Left ventricle myocardium inferior (tissue), 1 donor: ENCODE data around the gene CCT7. TPM values are rescaled to one million over a fixed set of nuclear protein-coding genes. Genes with fewer than 3 reads are reported as not detected.
"Not testable (repeated sequence)": the region's sequence is repeated elsewhere in the genome, so short reads cannot be mapped to it uniquely, and the experiment has no call there.

Experiments
- DNase-seq: peaks from one replicate; pipeline ENCODE4 v3.0.0-alpha.2; 2020
- H3K27ac ChIP-seq: fragments of 200-600 bp; replicated peaks from 2 replicates; pipeline ENCODE4 v1.8.0; 2021
- H3K27me3 ChIP-seq: fragments of 200-600 bp; 2 replicates; pipeline ENCODE4 v1.8.0; 2021; ENCODE audit warnings: low read depth
- H3K36me3 ChIP-seq: fragments of 200-600 bp; 2 replicates; pipeline ENCODE4 v1.8.0; 2021
- H3K4me1 ChIP-seq: fragments of 200-600 bp; 2 replicates; pipeline ENCODE4 v1.8.0; 2021
- H3K4me3 ChIP-seq: fragments of 200-600 bp; 2 replicates; pipeline ENCODE4 v1.8.0; 2021; ENCODE audit warnings: mild to moderate bottlenecking, moderate library complexity
- H3K9me3 ChIP-seq: fragments of 200-600 bp; replicated peaks from 2 replicates; pipeline ENCODE4 v1.8.0; 2021
- intact Hi-C: fragments of 100-400 bp; cut with micrococcal nuclease; formaldehyde crosslinking; loops from one replicate; pipeline ENCODE4 v1.11.0; 2022
- total RNA-seq: library from RNA; stranded (reverse); fragmentation: NEBNext Ultra II Directional; extraction: Animal tissue kit (Norgen Biotek cat#: 25700); gene quantifications from one replicate; pipeline ENCODE4 v1.2.1, GENCODE V29; 2021
- TF ChIP-seq, protein P1 (sequence below): fragments of 200-600 bp; IDR thresholded peaks from 2 replicates; pipeline ENCODE4 v1.8.0; 2021; ENCODE audit warnings: antibody characterized with exemption, mild to moderate bottlenecking, borderline replicate concordance
- donor health status: DM: no; HTN: yes; CAD: no; lungs with severe emphysema.

Gene CCT7
- total RNA-seq, 1 donor from 2014 or later = 197 TPM

DNA sequence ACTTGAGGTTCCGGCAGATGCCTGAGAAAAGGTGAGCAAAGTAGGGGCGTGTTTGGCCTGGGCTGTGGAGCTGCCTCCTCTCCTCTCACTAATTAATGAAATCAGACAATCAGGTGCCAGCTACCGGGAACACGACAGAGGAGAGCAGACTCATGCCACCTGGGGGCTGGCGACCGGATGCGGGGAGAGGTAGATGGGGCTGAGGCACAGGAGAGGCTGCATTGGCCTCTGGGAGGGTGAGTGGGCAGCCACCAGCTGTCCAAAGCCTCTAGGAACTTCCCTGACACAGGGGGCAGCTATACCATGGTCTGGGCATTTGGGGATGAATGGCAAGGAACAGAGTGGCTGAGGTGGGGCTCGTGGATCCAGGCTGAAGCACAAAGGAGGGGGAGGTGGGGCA lies 25.2 kb downstream of the CCT7 start:
- Histone ChIP-seq H3K4me3 (no peak overlapping the region), H3K9me3 (no peaks in the 10 kb centered on the region), H3K36me3 (peaks cover 8% of the 10 kb centered on the region), H3K27me3 (peaks cover 9% of the 10 kb centered on the region), H3K4me1 (no peaks in the 10 kb centered on the region), H3K27ac (no peak overlapping the region)
- intact Hi-C loops = no loop called here
- no peak for DNase-seq
- TF ChIP-seq, protein P1, sequence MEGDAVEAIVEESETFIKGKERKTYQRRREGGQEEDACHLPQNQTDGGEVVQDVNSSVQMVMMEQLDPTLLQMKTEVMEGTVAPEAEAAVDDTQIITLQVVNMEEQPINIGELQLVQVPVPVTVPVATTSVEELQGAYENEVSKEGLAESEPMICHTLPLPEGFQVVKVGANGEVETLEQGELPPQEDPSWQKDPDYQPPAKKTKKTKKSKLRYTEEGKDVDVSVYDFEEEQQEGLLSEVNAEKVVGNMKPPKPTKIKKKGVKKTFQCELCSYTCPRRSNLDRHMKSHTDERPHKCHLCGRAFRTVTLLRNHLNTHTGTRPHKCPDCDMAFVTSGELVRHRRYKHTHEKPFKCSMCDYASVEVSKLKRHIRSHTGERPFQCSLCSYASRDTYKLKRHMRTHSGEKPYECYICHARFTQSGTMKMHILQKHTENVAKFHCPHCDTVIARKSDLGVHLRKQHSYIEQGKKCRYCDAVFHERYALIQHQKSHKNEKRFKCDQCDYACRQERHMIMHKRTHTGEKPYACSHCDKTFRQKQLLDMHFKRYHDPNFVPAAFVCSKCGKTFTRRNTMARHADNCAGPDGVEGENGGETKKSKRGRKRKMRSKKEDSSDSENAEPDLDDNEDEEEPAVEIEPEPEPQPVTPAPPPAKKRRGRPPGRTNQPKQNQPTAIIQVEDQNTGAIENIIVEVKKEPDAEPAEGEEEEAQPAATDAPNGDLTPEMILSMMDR = no peak

DNA sequence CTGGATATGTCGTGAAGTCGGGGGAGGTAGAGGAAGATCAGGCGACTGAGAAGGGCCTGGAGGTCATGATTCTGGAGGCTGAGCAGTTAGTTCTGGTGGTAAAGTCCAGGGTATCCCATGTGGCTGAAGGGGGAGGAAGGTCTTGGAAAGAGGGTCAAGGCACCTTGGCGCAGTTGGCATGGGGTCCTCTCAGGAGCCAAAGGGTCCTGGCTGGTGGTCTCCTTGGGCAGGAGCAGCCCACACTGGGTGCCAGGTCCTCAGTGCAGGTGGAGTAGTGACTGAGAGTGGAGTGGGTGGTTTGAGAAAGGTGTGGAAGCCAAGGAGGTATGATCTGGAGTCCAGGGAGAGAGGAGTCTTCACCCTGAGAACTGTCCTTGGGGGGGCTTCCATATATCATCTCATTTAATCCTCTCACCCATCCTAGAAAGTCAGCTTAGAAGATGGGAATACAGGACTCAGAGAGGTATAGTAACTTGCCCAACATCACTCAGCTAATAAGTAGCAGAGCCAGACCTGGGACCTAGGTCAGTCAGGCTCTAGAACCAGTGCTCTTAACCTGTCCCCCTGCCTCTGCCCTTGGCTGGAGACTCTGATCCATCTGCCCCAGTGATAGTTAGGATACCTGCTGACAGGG lies 25.7 kb downstream of the CCT7 start:
- Histone ChIP-seq H3K4me3 (no peak overlapping the region), H3K36me3 (peaks cover 3% of the 10 kb centered on the region), H3K4me1 (no peaks in the 10 kb centered on the region), H3K27me3 (peaks cover 13% of the 10 kb centered on the region), H3K27ac (no peak overlapping the region), H3K9me3 (no peaks in the 10 kb centered on the region)
- DNase-seq = no peak
- intact Hi-C loops = no loop called here
- TF ChIP-seq, protein P1 = no peak

DNA sequence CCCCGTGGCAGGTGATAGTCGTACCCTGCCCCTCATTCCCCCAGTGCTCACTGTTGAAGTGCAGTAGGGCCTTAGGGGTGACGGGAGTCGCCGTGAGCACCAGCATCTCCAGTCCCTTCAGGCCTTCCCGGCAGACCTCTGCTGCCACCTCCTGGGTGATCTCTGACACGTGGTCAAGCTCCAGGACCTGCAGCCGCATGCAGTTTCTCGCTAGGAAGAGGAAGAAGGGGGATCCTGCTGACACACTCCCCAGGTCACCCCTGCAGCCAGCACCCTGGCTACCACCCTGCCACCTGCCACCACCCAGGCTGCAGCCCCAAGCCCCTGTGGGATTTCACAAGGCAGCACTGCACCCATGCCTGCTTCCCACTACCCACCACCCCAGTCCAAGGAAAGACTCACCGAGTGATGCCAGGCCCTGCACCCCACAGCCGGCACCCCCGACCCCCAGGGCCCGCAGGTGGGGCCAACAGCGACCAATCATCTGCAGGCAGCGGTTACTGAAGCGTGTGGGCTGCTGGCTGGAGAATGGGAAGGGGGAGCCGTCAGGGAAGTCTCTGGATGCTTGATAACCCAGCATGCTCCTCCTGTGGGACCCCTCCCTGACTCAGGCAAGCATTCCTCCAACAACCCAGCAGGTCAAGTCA lies 26.4 kb downstream of the CCT7 start:
- peaks cover 19% of the 10 kb centered on the region for H3K27me3 ChIP-seq
- no peak overlapping the region for H3K4me3 ChIP-seq
- H3K4me1 ChIP-seq = no peaks in the 10 kb centered on the region
- intact Hi-C loops = no loop called here
- DNase-seq = peak; percentile 45
- no peak overlapping the region for H3K27ac ChIP-seq
- no peaks in the 10 kb centered on the region for H3K36me3 ChIP-seq
- no peaks in the 10 kb centered on the region for H3K9me3 ChIP-seq
- TF ChIP-seq, protein P1 = peak; percentile 61

DNA sequence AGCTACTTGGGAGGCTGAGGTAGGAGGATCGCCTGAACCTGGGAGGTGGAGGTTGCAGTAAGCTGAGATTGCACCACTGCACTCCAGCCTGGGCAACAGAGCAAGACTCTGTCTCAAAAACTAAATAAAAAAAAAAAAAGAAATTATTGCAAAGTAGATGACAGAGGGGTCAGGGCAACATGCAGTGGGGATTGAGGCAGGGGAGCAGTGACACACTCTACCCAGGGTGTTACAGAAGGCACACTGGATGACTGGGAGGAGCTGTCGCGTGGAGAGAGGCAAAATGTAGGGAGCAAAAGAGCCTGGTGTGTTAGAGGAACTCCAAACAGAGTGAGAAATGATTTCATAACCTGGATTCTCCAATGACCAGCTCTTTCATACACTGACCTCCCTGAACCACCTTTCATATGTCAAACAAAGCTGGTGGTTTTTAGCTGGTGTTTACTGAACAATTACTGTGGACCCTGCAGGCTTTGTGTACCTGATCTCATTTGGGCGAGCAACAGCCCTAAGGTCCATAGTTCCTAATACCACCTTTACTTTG lies 28.1 kb downstream of the CCT7 start:
- no peaks in the 10 kb centered on the region for H3K36me3 ChIP-seq
- H3K27ac ChIP-seq = no peak overlapping the region
- no peak for DNase-seq
- intact Hi-C loops = no loop called here
- H3K9me3 ChIP-seq = no peaks in the 10 kb centered on the region
- H3K4me1 ChIP-seq = no peaks in the 10 kb centered on the region
- H3K27me3 ChIP-seq = peaks cover 36% of the 10 kb centered on the region
- no peak overlapping the region for H3K4me3 ChIP-seq
- TF ChIP-seq, protein P1 = no peak

DNA sequence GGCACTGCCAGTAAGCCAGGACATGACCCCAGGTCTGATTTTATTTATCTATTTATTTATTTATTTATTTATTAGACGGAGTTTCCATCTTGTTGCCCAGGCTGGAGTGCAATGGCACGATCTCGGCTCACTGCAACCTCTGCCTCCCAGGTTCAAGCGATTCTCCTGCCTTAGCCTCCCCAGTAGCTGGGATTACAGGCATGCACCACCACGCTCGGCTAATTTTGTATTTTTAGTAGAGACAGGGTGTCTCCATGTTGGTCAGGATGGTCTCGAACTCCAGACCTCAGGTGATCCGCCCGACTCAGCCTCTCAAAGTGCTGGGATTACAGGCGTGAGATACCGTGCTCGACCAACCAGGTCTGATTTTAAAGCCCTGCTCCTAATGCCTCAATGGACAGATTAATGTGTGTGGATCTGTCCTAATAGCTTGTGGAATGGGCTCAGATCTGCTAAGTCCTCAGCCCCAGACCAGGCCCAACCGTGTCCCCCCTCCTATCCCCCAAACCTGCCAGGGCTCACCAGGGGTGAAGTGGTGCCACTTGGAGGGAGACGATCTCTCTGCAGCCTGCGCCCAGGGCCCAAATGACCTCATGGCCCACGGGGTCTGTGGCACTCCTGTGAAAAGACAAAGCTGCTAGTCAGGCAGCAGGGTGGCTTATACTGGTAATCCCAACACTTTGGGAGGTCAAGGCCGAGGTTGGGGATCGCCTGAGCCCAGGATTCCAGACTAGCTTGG lies 28.8 kb downstream of the CCT7 start:
- H3K27ac ChIP-seq, H3K9me3 ChIP-seq, DNase-seq, H3K4me3 ChIP-seq, H3K36me3 ChIP-seq, H3K4me1 ChIP-seq, intact Hi-C loops: not testable (repeated sequence)
- H3K27me3 ChIP-seq = peaks cover 43% of the 10 kb centered on the region
